Stimulated activated CD4-positive, alpha-beta T cell treated with anti-CD3 and anti-CD28 coated beads, Interleukin-12 subunit alpha, Interleukin-12 subunit beta, amount 100 ng/mL, for 24 hours (primary cell): ENCODE measurements around the gene CRACR2A.

ENCODE experiments used
- DNase-seq, 2 experiments: peaks; one replicate each; pipeline ENCODE4 v3.0.0-alpha.2; 2020; ENCODE audit warnings: low read depth in 2 of 2

The CRACR2A gene

DNA sequence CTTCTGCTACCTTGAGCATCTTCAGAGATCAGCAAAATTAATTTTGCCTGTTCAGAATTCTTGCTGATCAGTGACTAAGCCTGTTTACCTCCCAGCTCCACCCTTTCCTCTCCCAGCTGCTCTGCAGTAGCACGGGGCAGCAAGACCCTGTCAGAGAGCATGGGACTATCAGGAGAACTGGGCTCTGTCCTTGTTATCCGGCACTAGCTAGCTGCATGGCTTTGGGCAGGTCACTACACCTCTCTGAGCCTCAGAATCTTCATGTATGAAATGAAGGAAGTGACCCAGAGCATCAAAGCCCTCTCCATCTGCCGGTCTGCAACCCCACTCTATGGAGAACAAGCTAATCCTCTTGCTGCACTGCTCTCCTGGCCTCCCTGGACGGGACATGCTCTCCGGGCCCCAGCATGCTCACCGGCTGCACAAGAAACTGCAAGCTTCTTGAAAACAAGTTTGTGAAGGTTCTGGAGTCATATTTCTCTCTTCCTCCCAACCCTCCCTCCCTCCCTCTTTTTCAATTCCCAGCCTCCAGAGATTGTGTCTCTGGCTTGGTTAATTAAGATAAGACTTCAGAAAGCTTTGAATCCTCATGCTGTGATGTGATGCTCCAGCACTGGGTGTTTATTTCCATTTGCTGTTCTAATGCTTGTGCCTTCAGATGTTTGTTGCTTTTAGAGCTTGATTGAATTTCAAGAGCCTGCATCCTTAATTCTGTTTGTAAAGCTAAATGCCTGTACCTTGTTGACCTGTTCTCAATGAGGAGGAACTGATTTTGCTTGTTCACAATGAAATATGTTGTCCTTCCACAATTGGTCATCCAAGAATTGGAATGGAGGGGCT is 101.1 kb downstream of the CRACR2A start:
- no peak for DNase-seq

DNA sequence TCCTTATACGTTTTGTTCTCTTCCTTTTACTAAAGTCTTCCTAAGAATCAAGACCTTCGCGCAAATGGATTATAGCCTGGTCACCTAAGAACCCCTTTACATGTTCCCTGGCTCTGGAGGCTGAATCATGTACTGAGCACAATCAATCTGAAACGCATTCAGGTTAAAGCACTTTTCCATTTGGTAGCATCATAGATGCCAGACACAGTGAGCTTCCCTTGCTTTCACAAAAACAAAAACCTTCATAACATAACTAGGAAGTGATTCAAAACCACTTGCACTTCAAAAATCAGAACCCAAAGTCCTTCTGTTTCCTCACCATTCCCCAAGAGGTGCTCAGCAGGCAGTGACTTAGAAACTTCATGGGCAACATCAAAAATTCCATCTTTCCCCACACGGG is 105.4 kb downstream of the CRACR2A start:
- DNase-seq = no peak

DNA sequence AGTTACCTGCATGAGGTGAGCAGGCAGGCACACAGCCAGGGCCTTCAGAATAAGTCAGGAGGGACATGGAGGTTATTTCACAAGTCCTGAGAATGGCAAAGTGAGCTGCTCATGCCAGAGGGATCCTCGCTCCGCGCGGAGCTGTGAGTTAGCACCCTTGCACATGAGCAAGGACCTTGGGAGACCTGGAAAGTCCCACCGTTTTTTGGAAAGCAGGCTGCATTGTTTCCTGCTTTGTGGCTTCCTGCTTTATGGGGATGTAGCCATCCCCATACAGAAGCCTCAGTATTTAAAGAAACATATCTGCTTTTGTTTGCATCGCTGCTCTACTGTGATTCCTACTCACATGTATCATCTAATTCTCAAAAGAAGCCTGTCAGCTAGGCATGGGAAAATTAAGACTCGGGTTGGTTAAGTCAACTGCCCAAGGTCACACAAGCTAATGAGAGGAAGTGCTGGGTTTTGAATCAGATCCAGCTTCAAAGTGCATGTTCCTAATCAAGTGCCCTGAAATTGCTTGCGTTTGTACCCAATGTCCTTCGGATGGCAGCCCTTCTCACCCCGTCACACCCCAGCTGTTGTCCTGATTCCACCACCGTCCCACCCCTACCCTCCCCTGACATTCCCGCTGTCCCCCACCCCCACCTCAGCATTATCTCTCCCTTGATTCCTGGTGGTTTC is 106.2 kb downstream of the CRACR2A start:
- DNase-seq = no peak

DNA sequence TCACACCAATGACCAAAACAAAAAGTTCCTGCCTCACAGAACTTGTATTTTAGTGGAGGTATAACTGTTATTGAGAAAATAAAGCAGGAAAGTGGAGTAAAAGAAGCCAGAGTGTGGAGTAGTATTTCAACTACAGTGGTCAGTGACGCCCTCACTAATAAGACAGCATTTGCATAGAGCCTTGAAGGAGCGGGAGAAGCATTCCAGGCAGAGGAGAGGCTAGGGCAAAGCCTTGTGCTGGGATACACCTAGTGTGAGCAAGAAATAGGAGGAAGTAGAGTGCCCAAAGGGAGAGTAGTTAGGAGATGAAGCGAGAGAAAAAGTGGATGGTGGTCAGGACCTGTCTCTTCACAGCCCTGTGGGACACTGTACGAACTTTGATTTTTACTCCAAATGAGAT is 107.8 kb downstream of the CRACR2A start:
- no peak for DNase-seq

DNA sequence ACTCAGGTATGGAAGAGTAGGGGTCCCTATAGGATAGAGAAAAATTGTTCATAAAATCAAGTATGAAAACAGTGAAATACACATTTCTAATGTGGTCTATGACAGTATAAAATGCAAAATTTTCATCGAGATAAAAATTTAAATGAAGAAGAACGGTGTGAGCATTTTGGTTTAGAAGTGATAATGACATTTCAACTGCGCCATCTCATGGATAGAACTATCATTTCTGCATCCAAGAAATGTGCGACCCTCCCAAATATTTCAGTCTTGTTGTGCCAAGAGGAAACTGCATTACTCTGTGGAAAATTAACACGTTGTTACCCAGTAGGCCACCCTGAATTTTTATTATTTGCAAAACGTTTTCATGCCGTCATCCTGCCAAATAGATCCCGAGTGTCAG is 108.8 kb downstream of the CRACR2A start:
- DNase-seq = no peak

DNA sequence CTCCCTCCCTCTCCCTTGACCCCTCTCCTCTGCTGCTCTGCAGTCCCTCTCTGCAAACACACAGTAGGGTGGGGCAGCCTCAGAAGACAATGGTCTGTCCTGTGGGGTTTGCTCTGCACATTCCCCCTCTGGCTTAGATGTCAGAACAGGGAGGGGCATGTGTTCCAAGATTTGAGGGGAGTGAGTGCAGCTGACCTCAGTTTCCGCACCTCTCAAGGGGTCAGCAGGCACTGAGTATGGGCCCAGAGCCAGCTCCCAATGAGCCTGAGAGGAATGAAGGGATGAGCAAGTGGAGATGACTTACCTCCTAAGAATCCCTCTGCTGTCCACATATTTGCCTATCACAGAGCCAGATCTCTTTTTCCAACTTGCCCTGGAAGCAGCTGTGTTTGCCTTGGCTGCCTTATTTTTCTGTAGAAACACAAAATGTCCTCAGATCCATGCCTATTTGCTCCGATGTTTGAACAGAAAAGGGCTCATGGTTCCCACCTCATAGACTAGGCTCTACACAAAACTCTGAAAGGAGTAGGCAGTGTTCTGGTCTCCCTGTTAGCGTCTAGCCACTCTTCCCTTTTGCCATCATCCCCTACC is 111.4 kb downstream of the CRACR2A start:
- DNase-seq = no peak

DNA sequence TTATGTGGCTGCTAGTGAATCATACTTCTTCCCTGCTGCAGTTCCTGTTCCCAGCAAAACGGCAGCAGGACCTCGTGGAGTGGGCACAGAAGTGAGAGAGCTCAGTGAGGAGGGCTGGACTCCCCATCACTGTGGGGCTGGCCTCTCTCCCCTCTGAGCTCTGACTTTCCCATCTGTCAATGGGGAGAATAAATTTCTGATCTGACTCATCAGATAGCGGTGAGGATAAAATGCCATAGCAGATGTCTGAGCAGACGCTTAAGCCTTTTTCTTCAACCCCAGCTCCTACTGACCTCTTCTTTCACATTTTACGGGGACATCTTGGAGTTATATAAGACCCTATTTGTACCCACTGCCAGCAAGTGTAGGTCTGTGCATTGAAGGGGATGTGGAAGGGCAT is 116.6 kb downstream of the CRACR2A start:
- DNase-seq = no peak

DNA sequence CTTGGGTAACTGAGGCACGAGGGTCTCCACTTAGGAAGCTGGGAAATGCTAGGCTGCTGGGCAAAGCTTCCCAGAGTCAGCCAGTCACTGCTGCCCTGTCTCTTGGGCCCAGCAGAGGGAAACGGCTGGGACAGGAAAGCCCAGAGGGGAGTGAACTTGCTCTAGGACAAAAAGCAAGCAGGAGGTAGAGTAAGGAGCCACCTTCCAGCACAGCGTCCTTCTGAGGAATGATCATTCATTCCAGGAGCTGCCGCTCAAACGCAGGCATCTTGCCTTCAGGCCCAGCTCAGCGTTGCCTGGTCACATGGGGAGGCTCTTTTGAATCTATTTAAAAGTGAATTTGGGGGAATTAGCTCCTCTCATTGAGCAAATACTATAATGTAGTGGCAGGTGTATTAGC is 118.6 kb downstream of the CRACR2A start:
- no peak for DNase-seq

DNA sequence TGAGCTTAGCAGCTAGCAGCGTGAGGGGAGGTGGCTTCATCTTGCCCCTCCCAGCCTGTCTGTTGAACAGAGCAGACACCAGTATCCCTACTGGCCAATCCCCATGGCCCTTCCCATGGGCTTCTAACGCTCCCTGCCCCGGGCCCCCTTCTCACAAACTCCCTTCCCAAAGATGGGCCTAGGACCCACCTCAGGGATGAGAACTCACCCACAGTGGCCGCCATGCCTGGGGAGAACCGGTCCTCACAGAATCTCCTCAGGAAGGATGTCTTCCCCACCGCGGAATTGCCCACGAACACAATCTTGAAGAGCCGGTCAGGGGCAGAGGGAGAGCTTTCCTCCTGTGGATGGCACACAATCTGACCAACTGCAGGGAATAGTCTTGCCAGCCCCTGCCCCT is 119.5 kb downstream of the CRACR2A start:
- no peak for DNase-seq

DNA sequence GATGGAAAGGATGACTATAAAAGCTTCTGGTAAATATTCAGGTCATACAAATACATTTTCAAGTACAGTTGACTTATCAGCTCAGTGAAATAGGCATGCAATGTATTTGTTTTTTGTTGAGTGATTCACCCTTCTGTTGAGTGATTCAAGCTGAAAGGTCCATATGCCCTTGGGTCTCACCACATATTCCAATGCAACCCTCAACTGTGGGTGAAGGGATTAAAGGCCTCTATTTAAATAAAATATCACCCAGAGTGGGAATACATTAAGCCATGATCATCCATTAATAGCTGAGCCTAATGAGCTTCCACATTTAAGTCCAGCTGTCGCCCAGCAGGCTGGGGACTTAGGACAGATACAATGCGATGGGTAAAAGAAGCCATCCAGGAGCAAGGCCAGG is 120.2 kb downstream of the CRACR2A start:
- no peak for DNase-seq

DNA sequence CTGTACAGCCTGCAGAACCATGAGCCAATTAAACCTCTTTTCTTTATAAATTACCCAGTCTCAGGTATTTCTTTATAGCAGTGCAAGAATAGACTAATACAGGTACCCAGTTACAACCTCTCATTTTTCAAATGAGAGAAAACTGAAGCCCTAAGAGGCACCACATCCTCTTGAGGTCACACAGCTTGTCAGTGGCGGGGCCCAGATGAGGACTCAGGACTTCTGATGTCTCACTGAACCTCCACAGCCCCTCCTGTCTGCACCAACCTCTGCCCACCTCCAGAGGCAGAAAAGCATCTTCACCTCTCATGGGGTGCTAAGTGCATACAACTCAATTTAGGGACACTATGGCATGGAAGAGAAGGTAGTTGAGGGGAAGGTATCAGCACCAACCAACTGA is 120.7 kb downstream of the CRACR2A start:
- no peak for DNase-seq

DNA sequence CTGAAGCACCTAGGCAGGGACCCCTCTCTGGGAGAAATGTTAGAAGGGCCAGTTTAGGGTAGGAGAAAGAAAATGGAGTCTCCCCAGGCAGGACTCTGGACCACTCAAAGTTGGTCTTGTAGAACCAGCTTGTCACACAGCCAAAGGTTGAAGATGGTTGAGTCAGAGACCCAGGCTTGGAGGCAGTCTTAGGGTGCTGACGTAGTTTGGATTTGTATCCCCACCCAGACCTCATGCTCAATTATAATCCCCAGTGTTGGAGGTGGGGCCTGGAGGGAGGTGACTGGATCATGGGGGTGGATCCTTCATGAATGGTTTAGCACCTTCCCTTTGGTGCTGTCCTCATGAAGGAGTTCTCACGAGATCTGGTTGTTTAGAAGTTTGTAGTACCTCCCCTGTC is 121.2 kb downstream of the CRACR2A start:
- no peak for DNase-seq

DNA sequence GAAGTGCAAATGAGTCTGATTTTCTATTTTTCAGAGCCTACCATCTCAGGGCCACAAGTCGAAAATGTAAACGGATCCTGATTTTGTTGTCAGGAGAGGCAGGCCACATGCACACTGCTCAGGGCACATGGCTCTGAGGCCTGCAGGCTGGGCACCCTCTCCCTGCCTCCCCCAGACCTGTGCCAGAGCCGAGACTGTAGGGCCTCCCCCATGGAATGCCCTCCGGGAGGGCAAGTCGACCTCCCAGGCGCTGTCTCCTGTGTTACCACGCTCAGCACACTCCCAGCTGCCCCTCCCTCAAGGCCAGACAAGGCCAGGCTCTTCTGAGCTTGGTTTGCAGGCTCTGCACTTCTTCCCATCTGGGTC is 121.7 kb downstream of the CRACR2A start:
- DNase-seq = no peak

DNA sequence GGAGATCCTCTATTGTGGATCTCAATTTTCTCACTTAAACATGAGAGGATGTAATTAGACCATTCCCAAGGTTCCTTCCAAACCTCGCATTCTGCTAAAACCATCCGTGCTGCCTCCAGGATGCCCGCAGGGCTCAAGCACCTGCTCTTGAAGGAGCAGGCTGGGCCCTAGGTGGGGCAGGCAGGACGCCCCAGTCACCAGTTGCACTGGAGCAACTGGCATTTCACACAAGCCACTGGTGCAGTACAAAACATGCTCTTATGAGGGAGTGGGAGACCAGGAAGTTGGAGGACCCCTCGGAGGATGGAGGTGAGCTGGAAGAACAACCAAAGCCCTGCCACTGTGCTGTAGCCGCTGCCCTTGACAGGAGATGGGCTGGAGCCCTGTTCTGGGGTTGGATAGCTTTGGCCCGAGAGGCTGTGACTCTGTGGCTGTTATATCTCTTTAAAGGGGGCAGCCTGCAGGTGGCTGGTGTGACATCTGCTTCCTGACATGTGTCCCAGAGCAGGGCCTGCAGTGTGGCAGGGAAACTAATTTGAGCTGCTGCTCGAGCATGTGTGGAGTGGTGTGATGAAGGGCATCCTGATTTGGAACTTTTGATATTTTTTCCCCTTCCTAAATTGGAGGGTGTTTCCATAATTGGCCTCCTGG is 122.2 kb downstream of the CRACR2A start:
- no peak for DNase-seq

DNA sequence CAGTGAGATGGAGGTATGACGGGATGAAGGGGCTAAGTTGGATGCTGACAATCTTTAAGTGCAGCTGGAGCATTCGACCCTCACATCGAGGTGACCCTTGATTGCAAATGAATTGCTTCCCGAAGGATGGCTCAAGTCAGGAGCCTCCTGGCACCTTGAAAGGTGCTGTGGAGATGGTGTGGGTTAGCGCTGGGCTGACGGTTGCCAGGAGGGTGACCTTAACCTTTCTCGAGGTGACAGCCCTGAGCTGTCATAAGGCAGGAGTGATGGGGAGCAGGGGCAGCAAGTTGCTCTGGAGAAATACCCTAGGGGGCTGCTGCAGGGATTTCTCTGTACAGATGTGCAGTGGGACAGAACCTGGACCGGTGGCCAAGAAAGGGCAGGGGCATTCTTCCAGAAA is 122.8 kb downstream of the CRACR2A start:
- DNase-seq = no peak

DNA sequence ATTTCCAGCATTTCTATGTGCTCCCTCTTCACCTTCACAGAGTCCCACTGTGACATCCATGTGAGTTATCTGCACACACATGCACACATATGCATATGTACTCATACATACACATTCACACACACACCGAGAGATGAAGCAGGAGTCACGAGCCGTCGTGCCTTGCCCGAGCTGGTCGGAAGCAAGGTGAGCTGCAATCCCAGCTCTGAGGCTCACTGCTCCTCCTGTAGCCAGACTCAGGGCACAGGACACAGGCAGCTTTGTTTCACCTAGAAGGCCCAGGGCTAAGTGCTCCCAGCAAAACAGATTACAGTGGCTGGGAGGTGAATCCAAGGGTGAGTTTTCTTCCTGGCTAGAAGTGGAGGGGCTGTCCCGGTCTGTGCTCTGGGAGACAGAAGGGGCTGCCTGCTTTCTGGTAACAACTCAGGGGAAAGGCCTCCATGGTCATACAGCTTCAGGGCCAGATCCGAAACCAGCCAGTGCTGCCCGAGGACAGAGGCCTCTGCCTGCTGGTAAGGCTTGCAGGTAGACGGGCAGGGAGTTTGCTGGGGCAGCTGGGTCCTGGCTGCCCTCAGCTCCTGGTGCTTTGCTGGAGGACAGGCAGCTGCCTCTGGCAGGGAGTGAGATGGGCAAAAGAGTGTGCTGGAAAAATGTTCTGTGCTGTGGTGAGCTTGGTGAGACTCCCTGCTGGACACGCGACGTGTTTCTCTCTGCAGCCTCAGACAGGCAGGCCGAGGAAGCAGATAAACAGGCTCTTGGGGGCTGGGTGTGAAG is 123.7 kb downstream of the CRACR2A start:
- no peak for DNase-seq

DNA sequence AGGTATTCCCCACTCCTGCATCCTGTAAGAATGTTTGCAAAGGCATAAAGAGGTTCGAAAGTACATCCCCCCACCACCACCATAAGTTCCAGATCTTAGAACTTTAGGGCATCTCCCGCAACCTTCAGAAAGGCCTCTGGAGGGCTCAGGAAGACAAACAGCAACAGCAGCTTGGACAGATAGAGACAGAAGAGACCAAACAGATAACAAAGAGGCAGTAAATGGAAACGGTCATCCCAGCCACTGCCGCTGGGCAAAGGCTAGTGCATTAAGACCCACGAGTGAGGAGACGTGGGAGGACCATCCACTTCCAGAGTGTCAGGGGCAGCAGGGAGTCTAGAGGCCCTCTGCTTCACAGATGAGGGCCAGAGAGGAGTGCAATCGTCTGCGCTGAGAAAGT is 124.3 kb downstream of the CRACR2A start:
- no peak for DNase-seq

DNA sequence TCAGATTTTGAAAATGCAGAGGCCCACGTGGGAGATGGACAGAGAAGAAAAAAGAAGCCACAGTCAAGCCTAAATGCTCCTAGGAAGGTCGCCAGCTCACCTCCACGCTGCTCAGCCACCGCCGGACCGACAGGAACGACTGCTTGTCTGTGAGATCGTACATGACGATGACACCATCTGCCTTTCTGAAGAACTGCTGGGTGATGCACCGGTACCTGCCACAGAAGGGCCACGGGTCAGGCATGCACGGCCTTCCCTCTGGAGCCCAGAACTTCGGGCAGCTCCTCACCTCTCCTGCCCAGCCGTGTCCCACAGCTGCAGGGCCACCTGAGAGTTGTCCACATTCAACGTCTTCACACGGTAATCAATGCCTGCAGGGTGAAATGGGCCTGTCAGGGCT is 125.6 kb downstream of the CRACR2A start:
- no peak for DNase-seq

DNA sequence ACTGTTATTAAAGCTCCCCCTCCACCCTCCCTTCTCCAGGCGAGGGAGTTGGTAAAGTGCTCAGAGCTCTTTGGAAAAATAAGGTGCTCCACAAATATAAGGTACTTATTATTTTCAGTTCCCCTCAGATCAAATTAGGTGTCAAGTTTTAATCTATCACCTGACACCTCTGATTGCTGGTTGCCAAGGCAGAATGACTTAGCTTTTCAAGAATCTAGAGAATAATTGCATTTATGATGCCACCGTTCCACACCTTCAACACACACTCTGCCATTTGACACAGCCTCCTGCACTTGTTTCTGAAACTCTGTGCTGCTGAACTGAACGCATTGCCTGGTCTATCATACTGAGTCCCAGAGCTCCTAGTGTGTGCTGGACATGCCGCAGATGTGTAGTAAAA is 128.6 kb downstream of the CRACR2A start:
- DNase-seq = no peak

DNA sequence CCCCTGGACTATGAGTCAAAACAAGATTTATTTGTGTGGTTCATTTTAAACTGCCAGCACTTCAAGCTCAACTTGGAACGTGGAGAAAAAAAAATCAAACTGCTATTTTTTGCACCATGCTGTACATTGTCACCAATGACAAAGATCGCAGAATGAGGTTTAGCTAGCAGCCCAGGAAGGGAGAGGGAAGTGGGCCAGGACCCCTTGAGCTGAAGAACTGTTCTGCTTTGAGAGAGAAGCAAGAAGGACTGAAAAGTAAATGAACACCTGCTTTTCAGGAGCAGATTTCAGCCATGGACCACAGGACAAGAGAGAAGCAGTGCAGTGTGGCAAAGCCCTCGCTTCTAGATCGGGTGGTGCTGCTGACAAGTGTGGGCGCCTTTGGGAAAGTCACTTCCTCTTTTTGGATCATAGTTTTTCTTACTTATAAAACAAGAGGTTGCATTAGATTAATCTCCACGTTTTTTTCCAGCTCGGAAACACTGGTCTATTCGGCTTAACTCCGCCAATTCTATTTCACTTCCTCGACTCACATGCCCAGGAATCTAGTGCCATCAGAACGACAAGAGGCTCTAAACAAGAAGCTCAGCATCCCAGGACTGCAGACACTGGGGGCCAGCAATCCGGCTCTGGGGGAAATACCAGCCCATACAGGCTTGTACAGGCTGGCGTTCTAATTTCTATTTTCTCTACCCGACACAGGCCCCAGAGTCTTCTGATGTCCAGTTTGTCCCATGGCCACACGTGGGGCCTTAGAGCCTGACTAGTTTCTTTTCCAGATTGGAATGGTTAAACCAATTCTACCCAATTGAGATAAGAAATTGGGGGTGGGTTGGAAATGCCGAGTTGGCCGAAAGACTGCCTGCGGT is 129.9 kb downstream of the CRACR2A start:
- no peak for DNase-seq
